ENCODE results near the gene SLC22A2. TPM values are rescaled to one million over a fixed set of nuclear protein-coding genes. Genes with fewer than 3 reads are reported as not detected.

Gene SLC22A2
- total RNA-seq, 1 experiment from 2014 or later = 0.96 TPM

- TF ChIP-seq ARID4B (CRISPR knock-in tag; IDR thresholded peaks at IDR 0.05; ENCODE audit: borderline replicate concordance) (no peak), ZNF263 (CRISPR knock-in tag; IDR thresholded peaks at IDR 0.05; ENCODE audit: low read depth) (no peak), ZNF671 (CRISPR knock-in tag; IDR thresholded peaks at IDR 0.05) (no peak), SP1 (CRISPR knock-in tag; conservative IDR thresholded peaks at IDR 0.05) (no peak), CREB1 (CRISPR knock-in tag; IDR thresholded peaks at IDR 0.05) (no peak), NFATC4 (CRISPR knock-in tag; IDR thresholded peaks at IDR 0.05) (no peak), ZNF423 (CRISPR knock-in tag; IDR thresholded peaks at IDR 0.05) (no peak), E2F5 (CRISPR knock-in tag; IDR thresholded peaks at IDR 0.05) (no peak)
Measured at GRCh38 chr6:160282444-160282843, 23.8 kb upstream of the SLC22A2 start (continued).

- Mint-ChIP-seq H3K36me3 (peaks cover 9% of the 10 kb centered on the region), H3K4me1 (peaks cover 30% of the 10 kb centered on the region), H3K4me3 (no peak overlapping the region), H3K27ac (no peak overlapping the region), H3K9me3 (peaks cover 25% of the 10 kb centered on the region), H3K27me3 (ENCODE audit: low read depth) (peaks cover 4% of the 10 kb centered on the region; the same call in 1 of the 2 replicates)
- ChIA-PET POLR2A (no interaction called here), CTCF (no interaction called here)
- TF ChIP-seq ZBTB43 (CRISPR knock-in tag; IDR thresholded peaks at IDR 0.05) (no peak), ATF1 (CRISPR knock-in tag; IDR thresholded peaks at IDR 0.05) (no peak), ATF6 (CRISPR knock-in tag; IDR thresholded peaks at IDR 0.05) (no peak), NR1H2 (CRISPR knock-in tag; IDR thresholded peaks at IDR 0.05) (no peak), TEAD4 (CRISPR knock-in tag; IDR thresholded peaks at IDR 0.05) (no peak), CREB1 (CRISPR knock-in tag; IDR thresholded peaks at IDR 0.05) (no peak), GRHL2 (CRISPR knock-in tag; IDR thresholded peaks at IDR 0.05; ENCODE audit: insufficient replicate concordance, severe bottlenecking) (no peak), PREB (CRISPR knock-in tag; IDR thresholded peaks at IDR 0.05; ENCODE audit: borderline replicate concordance) (no peak), IRF2 (CRISPR knock-in tag; IDR thresholded peaks at IDR 0.05; ENCODE audit: borderline replicate concordance, low read depth) (no peak), KAT7 (CRISPR knock-in tag; IDR thresholded peaks at IDR 0.05; ENCODE audit: borderline replicate concordance) (no peak), E2F1 (CRISPR knock-in tag; IDR thresholded peaks at IDR 0.05) (no peak), RORB (CRISPR knock-in tag; IDR thresholded peaks at IDR 0.05) (no peak)
- DNase-seq (ENCODE audit: low spot score) (no peak), ATAC-seq (no peak)
Measured at GRCh38 chr6:160279850-160280249, 21.2 kb upstream of the SLC22A2 start.
